GM19463 (cell line): ENCODE data around the gene PRKG1.
A peak's percentile ranks its signal among the peaks of the same experiment; 100 is the strongest.

Source experiments
- ATAC-seq: cut with Tn5 transposase; IDR thresholded peaks from one replicate; pipeline ENCODE4 v1.9.1; 2021; ENCODE audit warnings: mild to moderate bottlenecking, moderate library complexity; ENCODE audit not compliant: unreplicated experiment

PRKG1 gene

GRCh38 chr10:51074238-51075028 lies at the start of gene PRKG1:
TSS of gene PRKG1 (plus strand) at chr10:51074487.
- peak; percentile 37 for ATAC-seq

DNA sequence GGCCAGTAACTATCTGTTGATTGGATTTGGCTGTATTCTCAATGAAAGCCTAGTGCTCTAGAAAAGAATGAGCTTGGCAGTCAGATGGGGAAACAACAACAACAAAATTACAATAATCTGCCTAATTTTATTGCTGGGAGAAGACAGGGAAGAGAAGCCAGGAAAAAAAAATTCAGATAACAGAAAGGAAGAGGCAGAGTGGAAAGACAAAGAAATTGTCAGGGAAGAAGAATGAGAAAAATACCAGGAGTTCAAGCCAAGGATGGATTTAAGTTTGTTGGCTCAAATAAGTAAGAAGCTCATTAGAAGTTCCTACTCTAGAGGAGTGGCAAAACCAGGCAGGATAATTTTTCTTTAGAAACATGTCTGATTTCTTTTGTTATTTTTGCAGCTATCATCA lies 45.9 kb upstream of the PRKG1 start:
- ATAC-seq, result no peak

- ATAC-seq, result no peak
Measured at GRCh38 chr10:51029172-51029641, 45.1 kb upstream of the PRKG1 start.

DNA sequence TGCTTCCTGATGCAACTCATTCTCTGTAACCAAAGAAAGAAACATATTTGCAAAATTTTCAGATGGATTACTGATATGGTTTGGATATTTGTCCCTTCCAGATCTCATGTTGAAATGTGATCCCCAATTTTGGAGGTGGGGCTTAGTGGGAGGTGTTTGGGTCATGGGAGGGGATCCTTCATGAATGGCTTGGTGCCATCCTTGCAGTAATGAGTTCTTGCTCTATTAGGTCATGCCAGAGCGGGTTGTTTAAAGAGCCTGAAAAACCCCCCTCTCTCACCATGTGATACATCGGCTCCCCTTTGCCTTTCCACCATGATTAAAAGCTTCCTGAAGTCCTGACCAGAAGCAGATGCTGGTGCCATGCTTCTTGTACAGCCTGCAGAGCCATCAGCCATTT lies 43.8 kb upstream of the PRKG1 start:
- no peak for ATAC-seq

DNA sequence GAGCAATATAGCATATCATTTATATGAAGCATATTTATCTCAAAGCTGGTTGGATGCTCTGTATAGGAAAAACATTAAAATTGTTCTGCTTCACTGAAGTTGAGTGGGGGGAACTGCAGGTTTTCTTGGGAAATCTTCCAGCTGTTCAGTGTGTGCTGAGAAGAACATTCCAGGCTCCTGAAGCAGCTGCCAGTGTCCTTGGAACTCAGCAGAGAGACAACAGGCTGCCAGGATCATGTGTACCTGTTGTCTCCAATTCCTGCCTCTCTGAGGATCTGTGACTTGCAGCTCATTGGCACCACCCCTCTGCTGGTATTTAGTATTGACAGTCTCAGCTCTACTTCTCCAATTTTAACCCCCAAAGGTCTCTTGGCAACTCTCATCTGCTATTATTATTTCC lies 42.3 kb upstream of the PRKG1 start:
- no peak for ATAC-seq

- ATAC-seq, result no peak
Measured at GRCh38 chr10:51034769-51035168, 39.5 kb upstream of the PRKG1 start.

GRCh38 chr10:51035344-51035743 lies 38.9 kb upstream of the PRKG1 start:
- no peak for ATAC-seq

GRCh38 chr10:51045871-51046270 lies 28.4 kb upstream of the PRKG1 start:
- no peak for ATAC-seq

DNA sequence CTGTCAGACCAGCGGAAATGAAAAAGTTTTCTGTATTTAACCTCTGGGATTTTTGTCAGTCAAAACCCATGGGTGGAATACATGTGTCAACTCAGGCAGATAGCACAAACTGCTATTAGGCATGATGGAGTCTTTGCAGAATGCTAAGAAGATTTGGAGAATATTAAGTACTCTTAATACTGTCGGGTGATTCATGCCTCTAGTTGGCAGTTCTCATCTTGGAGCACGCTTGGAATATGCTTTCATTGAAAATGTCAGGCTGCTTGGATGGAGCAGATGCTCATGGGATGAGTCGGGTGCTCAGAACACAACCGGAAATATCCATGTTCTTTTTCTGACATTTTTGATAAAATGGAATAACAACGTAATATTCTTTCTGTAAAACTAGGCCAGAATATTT lies 27.6 kb upstream of the PRKG1 start:
- ATAC-seq, result no peak

- no peak for ATAC-seq
Measured at GRCh38 chr10:51047857-51048256, 26.4 kb upstream of the PRKG1 start.

GRCh38 chr10:51048792-51049191 lies 25.5 kb upstream of the PRKG1 start:
- ATAC-seq, result no peak

DNA sequence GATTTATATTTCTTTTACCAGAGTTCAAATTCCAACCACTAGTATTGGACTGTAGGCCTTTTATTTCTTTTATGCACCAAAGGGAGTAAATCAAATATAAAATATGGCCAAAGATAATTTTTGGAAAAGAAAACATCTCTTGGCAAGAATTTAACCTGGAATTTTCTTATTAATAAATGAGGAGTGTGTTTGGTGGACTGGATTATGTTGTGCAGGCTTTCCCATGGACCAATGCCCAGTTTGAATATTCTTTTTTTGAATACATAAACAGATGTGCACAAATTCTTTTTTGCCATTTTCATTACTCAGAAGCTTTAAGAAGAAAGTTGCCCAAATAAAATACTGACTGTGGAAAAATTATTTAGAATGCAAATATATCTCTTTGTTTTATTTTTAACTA lies 22.1 kb upstream of the PRKG1 start:
- no peak for ATAC-seq

GRCh38 chr10:51057925-51058324 lies 16.4 kb upstream of the PRKG1 start:
- ATAC-seq, result no peak

- no peak for ATAC-seq
Measured at GRCh38 chr10:51063166-51063565, 11.1 kb upstream of the PRKG1 start.

DNA sequence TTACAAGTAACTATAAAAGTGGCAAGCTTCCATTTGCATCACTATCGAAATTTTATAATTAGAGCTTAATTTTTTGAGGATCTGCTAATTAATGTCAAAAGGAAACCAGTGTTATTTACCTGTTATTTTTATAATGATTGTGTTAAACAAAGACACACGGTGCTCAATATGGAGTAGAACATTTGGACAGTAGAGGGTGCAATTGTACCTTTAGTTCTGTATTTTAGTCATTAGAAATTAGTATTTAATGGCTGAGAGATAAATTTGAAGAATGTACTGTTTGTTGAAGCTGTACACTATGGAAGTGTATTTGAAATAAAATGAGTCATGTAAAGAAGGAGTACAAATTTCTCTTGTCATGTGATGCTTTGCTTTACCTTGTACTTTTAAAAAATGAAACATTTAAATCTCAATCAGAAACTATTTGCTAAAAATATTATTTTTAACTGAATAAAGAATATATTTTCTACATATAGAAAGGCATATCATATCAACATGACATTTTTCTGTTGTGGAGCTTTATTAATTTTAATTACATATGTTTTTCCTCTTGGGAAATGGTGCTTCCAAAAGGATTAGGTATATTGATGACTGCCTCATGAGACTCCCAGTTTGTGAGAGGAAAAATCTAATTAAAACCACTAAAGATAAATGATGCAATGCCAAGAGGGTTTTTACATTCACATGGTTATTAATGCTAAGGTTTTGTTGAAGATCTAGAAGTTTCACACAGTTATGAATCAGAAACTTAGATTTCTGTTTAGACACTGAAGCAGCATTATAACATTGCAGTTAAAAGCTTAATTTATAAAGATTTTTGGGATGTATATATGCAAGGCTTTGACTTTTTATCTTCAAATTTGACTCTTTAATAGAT lies 10.4 kb upstream of the PRKG1 start:
- ATAC-seq, result no peak

DNA sequence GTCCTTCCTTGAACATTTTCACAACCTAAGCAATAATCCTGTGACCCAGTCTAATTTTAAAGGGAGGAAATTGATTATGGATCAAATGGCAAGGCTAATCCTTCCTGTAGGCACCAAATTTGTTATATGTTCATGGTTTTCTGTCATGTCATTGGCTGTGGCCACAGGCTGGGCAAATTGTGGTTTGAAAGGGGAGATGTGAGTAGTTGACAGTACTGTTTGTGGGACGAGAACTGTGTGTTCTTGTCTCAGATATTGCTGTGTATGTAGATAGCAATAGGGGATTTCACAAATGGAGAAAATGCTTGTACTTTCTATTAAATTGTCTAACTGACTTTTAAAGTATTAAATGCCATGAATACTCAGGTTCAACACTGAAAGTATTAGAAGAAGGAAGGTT lies 8.1 kb upstream of the PRKG1 start:
- peak; percentile 44 for ATAC-seq

GRCh38 chr10:51072210-51072609 lies 2.1 kb upstream of the PRKG1 start:
- ATAC-seq, result no peak

GRCh38 chr10:51072921-51073434 lies 1.3 kb upstream of the PRKG1 start:
- ATAC-seq, result no peak

- peak; percentile 52 for ATAC-seq
Measured at GRCh38 chr10:51073453-51074237, 642 bp upstream of the PRKG1 start.

- no peak for ATAC-seq
Measured at GRCh38 chr10:51075043-51075872, 971 bp downstream of the PRKG1 start.
